NCI-H146 (cell line): ENCODE results near the gene TOMM70.
"Not testable (repeated sequence)": the region's sequence is repeated elsewhere in the genome, so short reads cannot be mapped to it uniquely, and the experiment has no call there.

Experiments used
- DNase-seq: peaks from one replicate; lab custom pipeline; 2025; lab: John Stamatoyannopoulos, UW

TOMM70 gene

GRCh38 chr3:100400780-100401673 lies at the start of gene TOMM70, which contains the start of gene LNP1:
TSS of gene TOMM70 (minus strand) at chr3:100401089. CDS start at chr3:100400949, 140 bp downstream.
TSS of gene LNP1 (plus strand) at chr3:100401539. CDS start at chr3:100429730, 28,191 bp downstream.
- peak; percentile 98 for DNase-seq

- DNase-seq: no peak
These were observed 48.3 kb upstream of the TOMM70 start for GRCh38 chr3:100449214-100449613.

GRCh38 chr3:100448079-100448478 lies 47.2 kb upstream of the TOMM70 start:
- no peak for DNase-seq

GRCh38 chr3:100447067-100447466 lies 46.2 kb upstream of the TOMM70 start:
- DNase-seq: not testable (repeated sequence)

- DNase-seq: no peak
These were observed 42.8 kb upstream of the TOMM70 start for GRCh38 chr3:100443690-100444089.

- no peak for DNase-seq
These were observed 40.0 kb upstream of the TOMM70 start for GRCh38 chr3:100440895-100441294.

- no peak for DNase-seq
These were observed 37.7 kb upstream of the TOMM70 start for GRCh38 chr3:100438623-100438974.

- DNase-seq: no peak
These were observed 37.1 kb upstream of the TOMM70 start for GRCh38 chr3:100437721-100438622.

GRCh38 chr3:100436951-100437350 lies 36.1 kb upstream of the TOMM70 start:
- no peak for DNase-seq

GRCh38 chr3:100429187-100429716 lies 28.4 kb upstream of the TOMM70 start:
- no peak for DNase-seq

GRCh38 chr3:100427699-100428098 lies 26.8 kb upstream of the TOMM70 start:
- DNase-seq: no peak

- no peak for DNase-seq
These were observed 25.3 kb upstream of the TOMM70 start for GRCh38 chr3:100426067-100426682.

GRCh38 chr3:100425316-100425715 lies 24.4 kb upstream of the TOMM70 start:
- DNase-seq: peak; percentile 20

GRCh38 chr3:100424261-100424660 lies 23.4 kb upstream of the TOMM70 start:
- DNase-seq: no peak

- DNase-seq: no peak
These were observed 22.7 kb upstream of the TOMM70 start for GRCh38 chr3:100423611-100424010.

- no peak for DNase-seq
These were observed 20.0 kb upstream of the TOMM70 start for GRCh38 chr3:100420885-100421284.

GRCh38 chr3:100419406-100419805 lies 18.5 kb upstream of the TOMM70 start:
- DNase-seq: no peak

- no peak for DNase-seq
These were observed 16.0 kb upstream of the TOMM70 start for GRCh38 chr3:100416863-100417262.

- DNase-seq: no peak
These were observed 15.3 kb upstream of the TOMM70 start for GRCh38 chr3:100416176-100416575.

GRCh38 chr3:100413613-100414012 lies 12.7 kb upstream of the TOMM70 start:
- DNase-seq: no peak

- DNase-seq: no peak
These were observed 12.2 kb upstream of the TOMM70 start for GRCh38 chr3:100412912-100413590.
